AG09309 (cell line): Measurements from ENCODE around the gene ABCG1.

Experiments used
- DNase-seq: peaks from one replicate; pipeline ENCODE4 v3.0.0-alpha.2; 2010; ENCODE audit warnings: low read depth
- H3K4me3 ChIP-seq: 2 replicates; pipeline ENCODE4 v1.5.1; 2011; ENCODE audit warnings: mild to moderate bottlenecking, low read depth, low read length, moderate library complexity; ENCODE audit not compliant: control insufficient read depth
- CTCF ChIP-seq: IDR thresholded peaks from 2 replicates; pipeline ENCODE4 v1.5.1; 2011; ENCODE audit warnings: mild to moderate bottlenecking, low read depth, low read length, inconsistent platforms; ENCODE audit not compliant: insufficient read depth, control insufficient read depth; ENCODE audit errors: missing control alignments

Gene ABCG1

GRCh38 chr21:42302794-42303193 lies 83.9 kb downstream of the ABCG1 start:
- no peak for DNase-seq
- no peak overlapping the region for H3K4me3 ChIP-seq
- TF ChIP-seq CTCF, result no peak

GRCh38 chr21:42303443-42303842 lies 84.5 kb downstream of the ABCG1 start:
- no peak for TF ChIP-seq CTCF
- no peak for DNase-seq
- H3K4me3 ChIP-seq, result no peak overlapping the region

- no peak overlapping the region for H3K4me3 ChIP-seq
- TF ChIP-seq CTCF, result no peak
- DNase-seq, result no peak
These were observed 85.9 kb downstream of the ABCG1 start for GRCh38 chr21:42304556-42305454.

- no peak for DNase-seq
- no peak overlapping the region for H3K4me3 ChIP-seq
- TF ChIP-seq CTCF, result no peak
These were observed 86.8 kb downstream of the ABCG1 start for GRCh38 chr21:42305707-42306147.

GRCh38 chr21:42306366-42307035 lies 87.6 kb downstream of the ABCG1 start:
- no peak overlapping the region for H3K4me3 ChIP-seq
- TF ChIP-seq CTCF, result no peak
- DNase-seq, result no peak

GRCh38 chr21:42307106-42307505 lies 88.2 kb downstream of the ABCG1 start:
- no peak for TF ChIP-seq CTCF
- H3K4me3 ChIP-seq, result no peak overlapping the region
- no peak for DNase-seq
